Measurements from ENCODE around the gene LCE2C. TPM values are rescaled to one million over a fixed set of nuclear protein-coding genes. Genes with fewer than 3 reads are reported as not detected.

The LCE2C gene
- total RNA-seq, 4 donors from 2014 or later = not detected

- Histone ChIP-seq H3K4me1 (no peaks in the 10 kb centered on the region), H3K36me3 (no peaks in the 10 kb centered on the region), H3K27ac (no peak within 1 kb of the TSS), H3K9me3 (no peaks in the 10 kb centered on the region), H3K4me3 (no peak within 1 kb of the TSS), H3K27me3 (no peaks in the 10 kb centered on the region)
- TF ChIP-seq POLR2A (IDR thresholded peaks at IDR 0.05) = no peak
- no peak for TF ChIP-seq CTCF (IDR thresholded peaks at IDR 0.05)
- intact Hi-C loops (cut with DNase I; ENCODE audit: low total_unique reads) = no loop called here
- DNase-seq = no peak
Measured at GRCh38 chr1:152697701-152698600, 22.9 kb downstream of the LCE2C start, which contains the start of gene LCE2A. Gene LCE2A, plus strand, starts transcription at chr1:152698345. Its CDS starts 557 bp downstream, at chr1:152698902.

DNA sequence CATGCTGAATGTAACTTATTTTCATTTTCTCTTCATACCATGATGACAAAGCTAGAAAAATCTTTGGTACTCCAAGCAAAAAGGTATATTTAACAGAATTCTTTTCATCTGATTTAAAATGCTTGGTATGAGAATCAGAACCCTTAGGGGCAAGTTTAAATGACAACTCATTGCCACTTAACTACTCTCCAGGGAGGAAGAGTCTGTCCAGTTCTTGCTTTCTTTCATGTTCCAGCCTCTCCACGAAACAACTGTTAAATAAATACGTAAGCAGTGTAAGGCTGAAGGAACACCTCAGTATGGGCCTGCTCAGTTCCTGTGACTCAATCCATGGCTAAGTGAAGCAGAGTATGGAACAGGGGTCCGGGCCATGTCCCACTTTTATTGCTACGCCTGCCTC, 24.7 kb downstream of the LCE2C start:
- no peak overlapping the region for H3K27ac ChIP-seq
- no peaks in the 10 kb centered on the region for H3K9me3 ChIP-seq
- H3K4me3 ChIP-seq = no peak overlapping the region
- no peak for DNase-seq
- TF ChIP-seq CTCF (IDR thresholded peaks at IDR 0.05) = no peak
- no peak for TF ChIP-seq POLR2A (IDR thresholded peaks at IDR 0.05)
- intact Hi-C loops (cut with DNase I; ENCODE audit: low total_unique reads) = no loop called here
- H3K36me3 ChIP-seq = no peaks in the 10 kb centered on the region
- H3K4me1 ChIP-seq = no peaks in the 10 kb centered on the region
- no peaks in the 10 kb centered on the region for H3K27me3 ChIP-seq

DNA sequence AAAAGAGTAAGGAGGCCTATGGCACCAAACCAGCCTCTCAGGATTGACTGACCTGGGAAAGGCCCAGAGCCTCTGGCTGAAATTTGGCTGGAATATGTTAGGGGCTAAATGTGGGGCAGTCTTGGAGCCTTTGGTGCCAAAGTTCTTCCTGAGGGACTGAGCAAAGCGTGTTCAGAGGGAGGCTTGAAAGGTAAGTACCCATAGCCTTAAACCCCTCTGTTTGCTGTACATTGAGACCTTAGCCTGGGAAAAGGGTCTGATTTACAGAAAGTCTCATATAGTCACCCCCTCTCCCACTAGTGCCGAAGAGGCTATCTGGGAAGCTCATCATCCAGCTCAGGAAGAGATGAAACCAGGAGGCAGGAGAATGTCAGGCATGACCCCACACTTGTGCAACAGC, 32.8 kb downstream of the LCE2C start, which contains the start of gene LCE4A:
Gene LCE4A (plus strand): TSS at position 301 of the 400 bp plus-strand sequence. CDS start 916 bp downstream, outside the sequence.
- no peaks in the 10 kb centered on the region for H3K4me1 ChIP-seq
- intact Hi-C loops (cut with DNase I; ENCODE audit: low total_unique reads) = no loop called here

GRCh38 chr1:152718238-152718637, 43.2 kb downstream of the LCE2C start:
- Histone ChIP-seq H3K27ac (no peak overlapping the region), H3K9me3 (no peaks in the 10 kb centered on the region), H3K4me3 (no peak overlapping the region), H3K27me3 (no peaks in the 10 kb centered on the region), H3K4me1 (no peaks in the 10 kb centered on the region), H3K36me3 (no peaks in the 10 kb centered on the region)
- intact Hi-C loops (cut with DNase I; ENCODE audit: low total_unique reads) = no loop called here
- TF ChIP-seq POLR2A (IDR thresholded peaks at IDR 0.05) = no peak
- TF ChIP-seq CTCF (IDR thresholded peaks at IDR 0.05) = no peak
- DNase-seq = no peak

More for the DNA sequence above, 32.8 kb downstream of the LCE2C start, which contains the start of gene LCE4A:
- no peaks in the 10 kb centered on the region for H3K9me3 ChIP-seq
- H3K27me3 ChIP-seq = no peaks in the 10 kb centered on the region
- no peak within 1 kb of the TSS for H3K4me3 ChIP-seq
- H3K27ac ChIP-seq = no peak within 1 kb of the TSS
- no peaks in the 10 kb centered on the region for H3K36me3 ChIP-seq
- no peak for DNase-seq
- no peak for TF ChIP-seq CTCF (IDR thresholded peaks at IDR 0.05)
- TF ChIP-seq POLR2A (IDR thresholded peaks at IDR 0.05) = no peak

GRCh38 chr1:152725261-152725660, 50.2 kb downstream of the LCE2C start:
- Histone ChIP-seq H3K36me3 (no peaks in the 10 kb centered on the region), H3K4me1 (no peaks in the 10 kb centered on the region), H3K27me3 (no peaks in the 10 kb centered on the region), H3K9me3 (no peaks in the 10 kb centered on the region), H3K27ac (no peak overlapping the region), H3K4me3 (no peak overlapping the region)
- intact Hi-C loops (cut with DNase I; ENCODE audit: low total_unique reads) = no loop called here
- DNase-seq = no peak
- no peak for TF ChIP-seq POLR2A (IDR thresholded peaks at IDR 0.05)
- no peak for TF ChIP-seq CTCF (IDR thresholded peaks at IDR 0.05)

Measured in uterus (tissue), 4 donors.